GM21390 (cell line): Measurements from ENCODE around the gene CATSPER3.

Experiments
- ATAC-seq: cut with Tn5 transposase; IDR thresholded peaks from one replicate; pipeline ENCODE4 v1.9.1; 2021; ENCODE audit not compliant: unreplicated experiment

Gene CATSPER3

DNA sequence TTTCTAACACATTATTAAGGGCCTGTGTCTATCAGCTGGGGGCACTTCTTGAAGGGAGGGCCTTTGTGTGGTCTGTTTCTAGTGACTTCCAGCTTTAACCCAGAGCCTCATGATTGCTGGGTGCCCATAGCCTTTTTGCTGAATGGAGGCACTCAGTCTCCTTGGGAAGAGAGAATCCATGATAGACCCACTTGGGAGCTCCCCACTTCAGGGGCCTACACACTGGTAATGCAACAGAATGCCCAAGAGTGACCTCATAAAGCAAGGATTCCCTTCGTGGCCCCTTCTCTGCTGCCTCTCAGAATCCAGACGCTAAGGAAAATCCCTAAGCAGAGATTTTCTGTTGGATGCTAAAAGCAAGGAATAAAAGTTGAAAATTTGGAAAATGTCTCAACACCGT, at the start of gene CATSPER3:
TSS of gene CATSPER3 (plus strand) at position 301 of the 400 bp plus-strand sequence. CDS start at position 386, 85 bp downstream.
- no peak for ATAC-seq

DNA sequence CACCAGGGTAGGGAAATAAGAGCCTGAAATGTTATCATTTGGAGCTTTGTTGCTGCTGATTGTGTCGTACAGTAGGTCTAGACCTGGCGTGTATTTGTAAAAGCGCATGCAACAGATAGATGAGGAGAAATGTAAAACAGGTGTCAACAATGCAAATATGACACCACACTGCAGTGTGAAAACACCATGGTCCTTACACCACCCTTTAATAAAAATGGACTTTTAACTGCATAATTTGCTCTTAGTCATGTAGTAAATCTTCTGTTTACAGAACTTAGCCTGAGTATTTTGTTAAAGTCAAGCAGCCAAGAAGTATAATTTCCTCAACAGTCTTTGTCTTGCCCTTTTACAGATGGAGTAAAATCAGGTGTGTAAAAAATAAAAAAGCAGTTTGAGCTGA, 48.8 kb upstream of the CATSPER3 start:
- no peak for ATAC-seq

DNA sequence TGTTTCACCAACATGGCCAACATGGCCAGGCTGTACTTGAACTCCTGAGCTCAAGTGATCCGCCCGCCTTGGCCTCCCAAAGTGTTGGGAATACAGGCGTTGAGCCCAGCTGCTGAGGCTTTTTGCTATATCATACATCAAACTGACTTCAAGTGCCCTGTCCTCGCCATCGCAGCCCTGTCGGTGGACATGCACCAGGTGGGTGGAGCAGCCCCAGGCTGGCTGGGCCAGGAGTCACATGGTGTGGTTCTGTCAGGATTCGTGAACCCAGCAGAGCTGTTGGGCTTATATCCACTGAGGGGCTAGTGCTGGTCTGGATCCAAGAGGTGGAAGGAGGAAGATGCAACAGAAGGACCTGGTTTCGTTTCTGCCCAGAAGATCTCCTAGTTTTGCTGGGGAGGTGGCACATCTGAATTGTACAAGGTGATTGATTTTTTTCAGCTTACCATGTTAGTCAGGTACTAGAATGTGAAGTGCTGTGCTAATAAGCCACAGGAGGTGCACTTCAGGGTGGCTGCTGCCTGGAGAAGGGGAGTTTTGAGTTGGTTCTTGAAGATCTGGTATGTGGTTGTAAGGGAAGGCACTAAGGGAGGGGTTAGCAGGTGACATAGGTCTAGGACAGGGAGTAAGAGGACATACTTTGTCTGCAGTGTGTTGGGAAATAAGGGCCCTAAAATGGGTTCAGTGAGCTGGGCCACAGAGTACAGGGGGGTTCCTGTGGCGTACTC, 46.7 kb upstream of the CATSPER3 start:
- ATAC-seq = no peak

DNA sequence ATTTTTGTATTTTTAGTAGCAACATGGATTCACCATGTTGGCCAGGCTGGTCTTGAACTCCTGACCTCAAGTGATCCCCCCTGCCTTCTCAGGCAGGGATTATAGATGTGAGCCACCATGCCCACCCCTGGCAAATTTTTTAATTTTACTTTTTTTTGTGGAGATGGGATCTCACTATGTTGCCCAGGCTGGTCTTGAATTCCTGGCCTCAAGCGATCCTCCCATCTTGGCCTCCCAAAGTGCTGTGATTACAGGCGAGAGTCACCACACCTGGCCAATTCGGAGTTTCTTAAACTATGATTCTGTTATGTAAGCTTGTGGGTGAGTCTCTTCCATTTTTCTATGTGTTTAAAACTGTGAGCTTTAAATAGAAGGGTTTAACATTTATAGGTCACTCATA, 35.2 kb upstream of the CATSPER3 start:
- ATAC-seq = no peak

DNA sequence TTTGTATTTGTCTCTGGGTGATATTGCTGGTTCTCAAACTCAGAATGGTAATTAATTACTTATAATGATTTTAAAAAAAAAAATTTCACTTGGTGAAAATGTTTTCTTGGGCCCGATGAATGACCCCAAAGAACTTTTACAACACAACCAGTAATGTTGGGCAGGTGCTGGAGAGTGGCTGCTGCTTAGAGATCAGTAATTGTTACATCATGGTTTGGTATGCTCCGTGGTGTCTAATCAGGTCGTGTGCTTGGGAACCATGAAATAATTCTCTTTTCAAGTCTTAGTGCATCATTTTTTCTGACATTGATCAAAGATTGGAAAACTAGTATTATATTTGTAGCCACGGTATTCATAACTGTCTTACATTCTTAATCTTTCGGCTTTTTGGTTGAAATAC, 33.5 kb upstream of the CATSPER3 start:
- no peak for ATAC-seq

DNA sequence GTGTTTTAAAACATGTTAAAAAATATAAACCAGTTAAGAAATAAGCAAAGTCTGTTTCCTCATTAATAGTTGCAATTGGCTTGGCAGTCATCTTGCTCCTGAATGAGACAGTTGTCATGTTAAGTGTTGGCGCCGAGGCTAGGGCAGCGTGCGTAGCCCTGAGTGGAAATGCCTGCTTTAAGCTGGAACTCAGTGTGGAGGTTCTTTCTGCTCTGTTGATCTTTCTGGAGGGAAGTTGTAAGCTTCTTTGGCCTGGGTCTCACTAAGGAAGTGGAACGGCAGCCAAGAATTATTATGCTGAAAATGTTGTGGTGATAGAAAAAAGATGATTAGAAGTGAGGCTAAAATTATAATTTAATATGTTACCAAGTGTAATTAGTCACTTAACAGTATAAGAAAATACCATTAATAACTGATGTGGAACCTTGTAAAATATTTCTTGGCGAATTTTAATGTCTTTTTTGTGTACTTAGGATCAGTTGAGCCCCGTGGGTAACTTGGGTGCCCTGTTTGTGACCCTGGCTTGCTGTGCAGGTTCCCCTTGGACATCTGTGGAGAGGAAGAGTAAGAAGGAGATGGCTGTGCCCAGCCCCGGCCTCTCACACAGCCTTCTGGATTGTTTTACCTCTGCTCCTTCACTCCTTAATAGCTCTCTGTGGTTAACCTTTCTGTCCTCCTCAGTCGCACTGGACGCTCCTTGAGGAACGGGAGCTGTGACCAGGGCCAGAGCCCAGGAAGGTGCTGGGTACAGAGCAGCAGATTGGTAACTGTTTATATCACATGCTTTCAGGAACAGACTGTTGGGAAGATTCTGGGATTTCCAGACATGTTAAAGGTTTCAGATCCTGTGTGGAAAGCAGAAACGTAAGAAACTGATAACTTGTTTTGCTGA, 31.8 kb upstream of the CATSPER3 start:
- no peak for ATAC-seq

DNA sequence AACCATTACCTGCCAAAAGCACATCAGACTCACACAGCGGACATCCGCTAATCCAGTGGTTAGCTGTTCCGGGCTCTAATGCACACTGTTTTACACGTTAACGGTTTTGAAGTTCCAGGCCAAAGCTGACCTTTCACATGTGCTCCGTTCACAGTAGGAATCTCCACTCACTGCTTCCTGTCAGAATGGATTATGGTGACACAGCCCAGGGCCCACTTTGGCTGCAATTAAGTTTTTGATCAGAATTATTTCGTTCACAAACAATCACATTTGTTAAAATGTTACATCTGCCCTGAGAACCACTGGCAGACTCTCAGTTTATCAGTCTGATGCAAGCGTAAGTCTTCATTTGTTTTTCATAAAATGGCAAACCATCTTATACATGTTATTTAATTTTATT, 30.2 kb upstream of the CATSPER3 start:
- ATAC-seq = no peak

DNA sequence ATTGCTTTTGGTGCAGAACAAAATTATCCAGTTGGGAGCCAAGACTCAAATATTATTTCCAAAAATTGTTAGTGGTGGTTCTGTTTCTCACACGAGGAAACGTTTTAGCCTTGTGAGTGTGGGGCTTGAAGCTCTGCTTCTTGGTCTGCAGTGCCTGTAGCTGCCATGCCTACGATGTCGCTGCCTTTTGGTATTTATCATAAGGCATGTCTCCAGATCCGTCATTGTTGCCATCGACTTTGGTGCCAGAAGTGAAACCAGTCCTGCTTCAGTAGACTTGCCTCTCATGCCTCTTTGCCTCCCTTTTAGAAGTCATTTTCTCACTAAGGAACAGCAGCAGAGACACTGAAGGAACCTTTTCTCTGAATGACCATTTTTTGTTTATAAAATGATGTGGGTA, 29.7 kb upstream of the CATSPER3 start:
- ATAC-seq = no peak

DNA sequence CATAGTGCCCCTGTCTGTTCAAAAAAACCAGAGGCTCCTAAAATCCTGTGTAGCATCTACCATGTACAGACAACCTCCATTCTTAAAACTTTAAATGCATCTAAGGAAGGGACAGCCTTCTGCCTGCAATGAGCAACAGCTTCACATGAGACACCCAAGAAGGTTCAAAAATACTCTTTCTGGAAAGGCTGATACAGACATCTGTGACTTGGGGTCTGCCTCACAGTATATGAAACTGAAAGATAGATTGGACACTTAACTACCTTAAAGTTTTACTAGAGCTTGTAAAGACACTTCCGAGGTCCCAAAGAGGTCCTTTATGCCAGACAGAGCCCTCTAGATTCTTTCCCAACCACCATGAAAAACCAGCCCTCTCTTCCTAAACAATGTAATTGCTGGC, 28.2 kb upstream of the CATSPER3 start:
- ATAC-seq = no peak

DNA sequence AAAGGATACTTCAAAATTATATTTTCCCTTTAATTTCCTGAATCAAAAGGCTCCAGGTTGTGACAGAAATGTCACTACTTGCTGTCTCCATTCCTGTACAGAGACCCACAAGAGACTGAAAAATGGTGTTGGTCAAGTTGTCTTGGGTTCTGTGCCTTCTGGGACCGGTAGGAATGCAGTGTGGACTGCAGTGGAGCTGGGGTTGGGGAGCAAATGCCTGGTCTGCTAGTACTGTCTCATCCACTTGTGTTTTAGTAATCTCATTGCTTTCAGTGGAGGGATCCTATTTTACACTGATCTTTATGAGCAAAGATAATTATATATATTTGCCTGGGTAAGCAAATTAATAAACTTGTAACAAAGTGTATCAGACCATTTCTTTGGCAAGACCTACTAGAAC, 24.2 kb upstream of the CATSPER3 start:
- no peak for ATAC-seq

DNA sequence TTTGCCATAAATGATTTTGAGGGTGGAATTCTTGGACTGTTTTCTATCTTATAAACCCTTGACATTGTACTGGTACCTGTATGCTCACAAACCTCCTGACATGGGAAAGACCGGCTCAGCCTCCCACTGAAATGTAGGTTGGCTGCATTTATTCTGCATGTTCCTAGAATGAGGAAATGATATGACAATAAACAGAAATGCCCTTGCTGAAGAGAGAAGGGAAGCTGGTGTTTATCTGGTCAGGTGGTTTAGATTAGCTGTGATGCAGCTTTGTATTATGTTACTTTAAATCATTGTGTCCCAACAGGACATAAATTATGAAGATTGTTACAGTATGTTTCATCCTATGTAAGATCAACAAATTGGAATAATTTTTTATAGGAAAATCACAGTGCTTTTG, 23.1 kb upstream of the CATSPER3 start:
- no peak for ATAC-seq

DNA sequence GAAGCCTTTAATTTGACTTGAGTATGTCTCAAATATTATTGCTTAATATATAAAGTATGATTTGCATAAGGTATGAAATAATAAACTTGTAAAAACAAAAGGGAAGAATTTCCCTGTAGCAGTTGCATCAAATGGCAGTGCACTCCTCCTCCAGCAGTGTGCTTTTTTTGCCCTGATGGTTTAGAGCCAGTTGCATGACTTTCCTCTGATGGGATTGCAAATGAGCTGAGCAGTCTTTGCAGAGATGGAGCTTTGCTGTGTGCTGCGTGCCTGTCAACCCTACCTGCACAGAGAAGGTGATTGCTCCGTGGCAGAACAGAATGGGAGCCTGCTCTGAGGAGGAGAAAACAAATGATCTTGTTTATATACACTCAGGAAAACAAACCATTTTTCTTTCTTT, 22.7 kb upstream of the CATSPER3 start:
- no peak for ATAC-seq

DNA sequence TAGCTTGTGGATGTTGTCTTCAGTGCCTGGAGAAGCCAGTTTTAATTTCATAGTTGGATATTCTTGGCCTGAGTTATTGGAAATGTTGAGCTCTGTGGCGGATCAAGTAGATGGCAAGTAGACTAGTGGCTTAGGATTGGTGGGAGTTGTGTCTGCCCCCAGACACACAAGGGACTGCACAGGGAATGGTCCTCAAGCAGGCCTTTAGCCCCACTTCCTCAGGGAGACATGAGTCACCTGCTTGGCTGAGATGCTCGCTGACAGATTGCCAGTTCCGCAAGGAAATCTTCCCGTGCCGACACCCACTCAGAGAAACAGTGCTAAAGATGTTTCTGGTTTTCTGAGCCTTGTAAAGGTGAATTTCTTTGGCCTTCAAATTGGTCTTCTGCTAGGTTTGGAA, 18.8 kb upstream of the CATSPER3 start:
- ATAC-seq = no peak

DNA sequence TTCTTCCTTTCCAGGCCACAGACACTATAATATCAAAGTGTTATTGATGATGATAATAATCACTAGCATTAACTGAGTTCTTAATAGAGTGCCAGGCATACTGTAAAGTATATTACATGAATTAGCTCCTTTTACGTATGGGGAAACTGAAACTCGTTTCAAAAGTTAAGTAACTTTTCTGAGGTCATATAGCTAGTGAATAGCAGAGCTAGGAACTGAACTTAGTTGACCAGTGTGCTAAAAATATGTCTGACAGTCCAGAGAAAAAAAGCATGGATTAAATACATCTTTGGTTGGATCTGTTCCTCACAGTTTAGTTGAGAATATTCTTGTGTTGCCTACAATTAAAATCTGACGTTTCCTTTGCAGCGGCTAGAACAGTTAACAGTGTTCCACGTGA, 18.4 kb upstream of the CATSPER3 start:
- no peak for ATAC-seq

DNA sequence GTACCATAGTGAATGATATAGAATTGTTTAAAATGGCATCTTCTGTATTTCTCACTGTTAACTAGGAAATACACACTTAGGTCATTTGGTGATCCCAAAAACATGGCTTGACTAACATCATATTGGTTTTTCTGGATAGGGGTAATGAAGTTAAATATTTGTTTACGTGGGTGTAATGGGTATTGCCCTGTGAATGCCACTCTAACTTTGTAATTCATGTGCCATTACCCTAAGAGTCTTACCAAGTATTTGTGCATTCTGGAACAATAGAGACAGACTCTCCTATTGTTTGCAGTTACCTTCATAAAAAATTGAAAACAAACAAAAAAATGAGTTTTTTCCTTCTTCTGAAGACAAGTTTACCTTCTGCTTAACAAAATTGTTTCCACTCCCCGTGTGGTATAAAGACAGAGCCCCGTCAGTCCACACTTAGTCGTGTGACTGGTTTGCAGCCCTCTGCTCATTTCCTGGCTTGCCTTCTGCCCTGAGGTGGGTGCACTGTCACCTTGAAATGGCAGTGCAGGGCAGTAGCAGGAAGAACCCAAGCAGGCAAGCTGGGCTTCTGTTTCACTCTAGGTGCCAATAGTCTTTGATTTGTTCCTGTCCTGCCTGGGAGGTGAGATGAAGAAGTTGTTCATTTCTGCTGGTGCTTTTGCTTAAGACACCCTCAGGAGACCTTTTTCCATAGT, 9.6 kb upstream of the CATSPER3 start:
- ATAC-seq = no peak

DNA sequence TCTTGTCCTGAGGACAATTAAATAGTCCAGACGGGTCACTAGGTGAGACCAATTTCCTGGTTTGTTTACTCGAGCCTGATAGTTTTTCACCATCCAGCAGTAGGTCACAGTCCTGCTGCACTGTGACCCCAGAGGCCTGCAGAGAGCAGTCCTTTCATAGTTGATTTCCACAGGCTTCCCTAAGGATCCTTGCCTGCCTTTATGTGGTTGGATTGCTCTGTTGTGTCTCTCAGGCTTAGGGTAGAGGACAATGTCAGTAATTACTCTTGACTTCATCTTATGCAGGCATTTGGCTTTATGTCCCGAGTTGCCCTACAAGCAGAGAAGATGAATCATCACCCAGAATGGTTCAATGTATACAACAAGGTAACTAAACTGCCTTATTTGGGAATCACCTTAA, 9.0 kb upstream of the CATSPER3 start:
- no peak for ATAC-seq

DNA sequence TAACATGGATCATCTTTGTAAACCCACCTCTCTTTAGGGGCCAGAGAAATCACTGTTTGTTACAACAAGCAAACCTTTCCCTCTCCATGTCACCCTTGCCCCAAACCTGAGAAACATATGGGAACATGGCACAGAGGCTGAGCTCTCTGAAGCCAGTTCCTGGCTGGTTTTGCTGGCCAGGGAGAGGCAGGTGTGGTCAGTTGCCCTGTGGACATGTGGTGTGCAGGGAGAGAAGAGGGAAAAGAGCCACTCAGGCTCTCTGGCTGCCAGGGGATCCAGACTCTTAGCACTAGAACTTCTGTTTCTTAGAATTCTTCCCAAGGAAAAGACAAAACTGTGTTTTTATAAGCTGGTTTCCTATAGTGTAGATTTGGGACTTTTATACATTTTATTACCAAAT, 4.6 kb upstream of the CATSPER3 start:
- no peak for ATAC-seq

DNA sequence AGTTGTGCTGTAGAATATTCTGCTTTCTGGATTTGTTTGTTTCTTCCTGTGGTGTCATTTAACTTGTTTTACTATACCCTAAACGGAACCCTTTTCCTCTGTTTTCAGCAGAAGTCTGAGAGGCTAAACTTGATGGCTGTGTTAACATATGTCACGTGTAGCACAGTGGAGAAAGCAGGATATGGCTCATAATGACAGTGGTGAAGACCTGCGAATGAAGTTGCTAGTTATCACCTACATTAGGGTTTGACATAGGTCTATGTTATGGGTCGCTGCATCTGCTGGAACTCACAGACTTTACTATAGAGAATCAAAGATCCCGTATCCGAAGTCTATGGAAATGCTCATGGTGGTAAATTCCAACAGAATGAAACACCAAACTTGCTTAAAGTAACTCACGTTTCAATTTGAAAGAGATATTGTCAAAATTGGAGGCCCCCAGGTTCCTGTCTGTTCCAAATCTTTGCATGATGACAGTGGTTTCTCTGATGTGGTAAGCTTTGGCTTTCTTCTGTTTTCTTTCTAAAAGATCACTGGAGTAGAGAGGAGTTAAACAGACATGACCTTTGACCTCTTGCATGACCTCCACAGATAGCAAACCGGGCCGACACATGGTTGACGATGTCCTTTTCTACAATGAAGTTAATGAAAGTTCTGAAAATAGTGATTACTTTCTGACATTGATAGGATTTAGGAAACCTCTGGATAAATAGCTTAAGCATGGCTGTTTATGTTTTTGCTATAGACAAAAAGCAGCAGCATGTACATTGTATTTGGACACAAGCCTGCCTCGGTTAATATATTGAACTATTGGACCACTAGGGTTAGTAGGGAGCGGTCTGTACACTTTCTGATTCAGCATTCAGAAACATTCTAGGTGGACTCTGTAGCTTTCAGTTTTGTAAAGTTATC, 3.1 kb upstream of the CATSPER3 start:
- ATAC-seq = no peak

DNA sequence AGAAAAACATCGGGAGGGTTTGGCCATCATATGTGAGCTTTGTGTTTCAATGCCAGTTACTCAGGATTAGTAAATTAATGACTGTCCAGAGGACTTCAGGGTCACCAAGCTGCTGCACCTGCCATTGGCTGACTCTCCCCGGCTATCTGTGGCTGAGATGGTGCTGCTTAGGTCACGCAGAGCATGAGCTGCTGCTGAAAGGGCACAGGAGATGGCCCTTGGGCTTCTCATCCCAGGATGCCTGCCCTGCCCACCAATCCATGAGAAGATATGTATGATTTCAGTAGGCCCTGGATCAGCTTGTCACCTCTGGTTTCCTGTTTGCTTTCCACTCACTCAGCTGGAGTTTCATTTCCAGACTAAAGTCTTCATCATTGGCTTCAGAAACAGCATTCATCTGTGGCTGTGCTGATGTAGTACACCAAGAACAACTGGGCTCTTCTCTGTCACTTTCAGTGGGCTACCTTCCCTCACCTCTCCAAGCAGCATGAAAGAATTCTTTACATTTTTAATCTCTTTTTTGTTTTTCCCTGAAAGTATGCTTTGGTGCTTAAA, 2.4 kb upstream of the CATSPER3 start:
- ATAC-seq = no peak

DNA sequence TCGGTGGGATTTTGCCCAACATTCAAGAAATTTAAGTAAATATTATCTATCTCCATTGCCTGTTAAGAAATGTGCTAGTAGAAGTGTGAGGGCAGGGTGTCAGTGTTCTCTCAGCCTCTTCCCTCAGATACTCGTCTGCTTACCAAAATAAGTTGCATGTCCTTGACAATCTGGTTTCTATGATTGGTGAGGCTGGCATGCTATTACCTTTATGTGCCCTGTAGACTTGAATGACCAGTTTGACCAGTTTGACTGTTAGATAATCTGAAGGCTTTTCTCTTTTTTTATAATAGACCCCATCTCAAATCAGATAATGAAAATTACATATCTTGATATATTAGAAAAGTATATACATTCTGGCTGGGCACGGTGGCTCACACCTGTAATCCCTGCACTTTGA, 348 bp downstream of the CATSPER3 start:
- ATAC-seq = no peak
